Raji (cell line): ENCODE measurements around the gene GALNT7.

Source experiments
- POLR2A ChIP-seq: IDR thresholded peaks from 2 replicates; pipeline ENCODE4 v1.6.1; 2011; ENCODE audit warnings: low read depth, low read length, control low read depth; ENCODE audit not compliant: insufficient read depth

GALNT7 gene

DNA sequence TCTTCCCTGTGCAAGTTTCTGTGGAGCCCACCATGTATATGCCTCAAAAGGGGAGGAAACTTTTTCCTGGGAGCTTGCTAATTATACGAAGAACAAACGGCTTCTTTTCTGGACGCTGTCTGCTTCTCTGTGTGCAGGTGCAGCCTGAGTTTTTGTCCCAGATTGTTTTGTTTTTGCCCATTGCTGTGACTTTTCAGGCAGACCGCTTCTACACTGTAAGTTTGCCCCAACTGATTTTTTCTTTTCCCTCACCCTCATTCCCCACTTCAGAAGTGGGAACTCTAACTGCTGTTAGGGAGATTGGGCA is 113.6 kb downstream of the GALNT7 start:
- no peak for TF ChIP-seq POLR2A

DNA sequence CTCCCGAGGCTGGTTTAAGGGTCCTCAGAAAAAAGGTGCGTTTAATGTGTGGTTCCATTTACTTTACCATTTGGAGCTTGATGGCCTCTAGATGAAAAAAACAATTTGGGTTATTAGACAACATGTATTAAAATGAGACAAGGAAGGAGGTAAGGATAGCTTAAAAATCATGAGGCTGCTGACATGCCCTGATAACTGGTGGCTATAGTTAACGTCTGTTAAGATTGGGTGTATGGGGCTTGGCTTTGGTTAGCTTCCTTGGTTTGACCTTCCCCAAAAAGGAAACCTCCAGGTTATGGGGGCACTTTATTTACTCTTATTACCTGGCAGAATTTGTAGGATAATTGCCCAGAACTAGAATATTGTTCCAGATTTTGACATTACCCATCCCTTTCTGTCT is 114.0 kb downstream of the GALNT7 start:
- TF ChIP-seq POLR2A: no peak

DNA sequence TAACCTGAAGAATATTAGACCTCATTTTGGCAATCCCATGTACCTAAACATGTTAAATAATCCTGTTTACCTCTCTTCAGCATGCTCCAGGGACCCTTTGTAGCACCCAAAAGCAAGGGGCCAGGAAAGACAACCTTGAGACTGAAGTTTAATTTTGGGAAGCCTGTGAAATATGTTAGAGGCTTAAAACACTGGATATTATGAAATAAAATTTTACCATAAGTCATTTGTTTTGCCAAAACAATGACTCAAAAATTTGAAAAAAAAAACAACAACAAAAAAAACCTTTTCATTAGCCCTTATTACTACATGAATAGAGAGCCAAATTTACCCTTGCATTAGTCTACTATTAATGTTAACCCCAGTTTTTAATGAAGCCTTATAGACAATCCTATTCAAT is 115.9 kb downstream of the GALNT7 start:
- no peak for TF ChIP-seq POLR2A

DNA sequence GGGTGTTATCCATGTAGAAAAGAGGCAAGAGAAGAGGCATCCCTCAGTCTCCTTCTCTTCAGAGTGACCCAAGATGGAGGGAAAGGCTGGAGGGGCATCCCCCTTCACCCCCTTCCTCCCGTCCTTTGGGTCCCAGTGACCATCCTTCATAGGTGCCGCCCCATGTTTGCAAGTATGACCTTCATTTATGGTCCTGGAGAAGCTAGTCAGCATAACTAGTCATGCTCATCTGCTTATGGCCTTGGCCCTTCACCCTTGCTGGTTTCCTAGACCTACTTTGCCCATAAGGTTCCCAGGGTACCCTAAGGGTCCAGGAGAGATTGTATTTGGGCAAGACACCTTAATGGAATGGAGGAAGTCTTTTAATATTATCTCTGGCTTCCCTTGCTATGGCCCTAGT is 118.9 kb downstream of the GALNT7 start:
- no peak for TF ChIP-seq POLR2A

DNA sequence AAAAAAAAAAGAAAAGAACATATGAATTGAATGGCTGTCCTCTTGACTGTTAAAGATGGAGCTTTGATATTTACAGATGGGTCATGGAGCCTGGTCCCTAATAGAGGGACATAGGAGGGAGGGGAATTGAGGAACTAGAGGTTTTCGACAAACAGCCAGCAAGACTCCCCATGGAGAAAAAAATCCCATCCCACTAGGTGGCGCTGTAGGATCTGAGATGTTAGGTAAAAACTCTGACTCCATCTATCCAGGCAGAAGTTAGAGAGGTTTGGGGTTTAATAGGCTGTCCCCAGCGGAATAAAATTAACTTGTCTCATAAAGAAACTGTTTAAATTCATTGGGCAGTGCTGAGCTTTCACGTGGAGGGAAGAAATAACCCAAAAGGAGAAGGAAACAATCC is 119.7 kb downstream of the GALNT7 start:
- TF ChIP-seq POLR2A: no peak

DNA sequence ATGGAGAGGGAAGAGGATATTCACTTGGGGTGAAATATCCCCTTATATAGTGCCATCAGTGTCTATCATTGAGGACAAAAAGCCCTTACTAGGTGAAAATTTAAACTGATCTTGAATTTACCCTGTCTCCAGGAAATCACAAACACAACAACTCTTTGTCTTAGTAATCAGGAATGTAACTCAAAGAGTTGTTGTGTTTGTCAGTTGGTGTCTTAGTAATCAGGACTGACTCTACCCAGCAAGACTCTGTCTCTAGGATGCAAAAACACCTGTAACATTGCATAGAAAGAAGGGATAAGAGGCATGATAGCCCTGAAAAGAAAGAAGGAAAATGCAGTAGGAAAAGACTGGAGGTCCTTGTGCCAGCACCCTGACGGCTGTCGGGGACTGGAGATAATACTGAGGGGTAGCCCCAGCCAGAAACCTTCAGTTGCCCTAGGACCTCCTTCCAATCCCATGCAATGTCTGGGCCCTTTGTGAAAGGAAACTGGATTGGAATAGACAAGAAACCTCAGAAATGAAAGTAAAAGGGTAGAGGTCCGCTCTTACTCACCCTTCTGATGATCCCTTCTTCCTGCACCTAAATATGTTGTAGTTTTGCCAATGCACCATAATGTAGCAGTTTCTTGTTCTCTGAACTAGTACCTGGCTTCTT is 120.2 kb downstream of the GALNT7 start:
- no peak for TF ChIP-seq POLR2A

DNA sequence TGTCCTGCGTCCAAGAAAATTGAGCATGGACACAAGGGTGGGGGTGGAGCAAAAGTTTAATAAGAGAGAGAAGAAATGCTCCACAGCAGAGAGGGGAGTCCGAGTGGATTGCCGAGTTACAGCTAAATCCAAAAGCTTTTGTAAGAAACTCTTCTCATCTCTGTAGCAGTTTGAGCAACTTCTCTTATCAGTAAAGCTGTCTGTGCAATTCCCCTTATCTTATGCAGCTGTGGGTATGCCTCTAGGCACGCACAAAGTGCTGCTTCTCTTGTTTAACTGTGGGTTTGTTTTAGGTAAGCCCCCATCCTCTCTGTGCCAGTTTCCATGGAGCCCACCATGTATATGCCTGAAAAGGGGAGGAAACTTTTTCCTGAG is 120.7 kb downstream of the GALNT7 start:
- TF ChIP-seq POLR2A: no peak

DNA sequence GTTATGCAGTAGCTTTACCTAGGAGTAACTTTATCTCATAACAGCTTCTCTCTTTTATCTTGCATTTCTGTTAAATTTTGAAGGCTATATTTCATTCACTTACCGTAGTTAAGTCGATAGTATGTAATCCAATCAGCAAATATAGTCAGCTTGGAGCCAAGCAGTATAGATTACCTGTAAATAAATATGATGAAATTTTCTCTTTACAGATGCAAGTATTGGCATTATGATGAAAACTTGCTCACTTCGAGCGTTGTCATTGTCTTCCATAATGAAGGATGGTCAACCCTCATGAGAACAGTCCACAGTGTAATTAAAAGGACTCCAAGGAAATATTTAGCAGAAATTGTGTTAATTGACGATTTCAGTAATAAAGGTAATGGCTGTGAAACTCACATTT is 123.3 kb downstream of the GALNT7 start:
- TF ChIP-seq POLR2A: no peak

DNA sequence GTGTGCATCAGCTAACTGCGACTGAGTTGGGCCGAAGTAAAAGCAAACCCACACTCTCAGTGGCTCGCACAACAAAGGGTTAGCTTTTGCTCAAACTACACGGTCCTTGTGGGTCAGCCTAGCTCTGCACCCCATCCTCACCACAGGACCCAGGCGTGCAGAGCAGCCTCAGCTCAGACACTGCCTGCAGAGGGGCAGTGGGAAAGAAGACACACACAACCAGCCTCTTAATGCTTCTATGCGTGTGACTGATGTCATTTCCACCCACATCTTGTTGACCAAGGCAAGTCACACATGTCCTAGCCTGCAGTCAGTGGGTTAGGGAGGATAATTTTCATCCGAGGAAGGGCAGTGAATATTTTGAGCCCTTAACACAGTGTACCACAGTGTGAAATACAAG is 125.1 kb downstream of the GALNT7 start:
- TF ChIP-seq POLR2A: no peak

DNA sequence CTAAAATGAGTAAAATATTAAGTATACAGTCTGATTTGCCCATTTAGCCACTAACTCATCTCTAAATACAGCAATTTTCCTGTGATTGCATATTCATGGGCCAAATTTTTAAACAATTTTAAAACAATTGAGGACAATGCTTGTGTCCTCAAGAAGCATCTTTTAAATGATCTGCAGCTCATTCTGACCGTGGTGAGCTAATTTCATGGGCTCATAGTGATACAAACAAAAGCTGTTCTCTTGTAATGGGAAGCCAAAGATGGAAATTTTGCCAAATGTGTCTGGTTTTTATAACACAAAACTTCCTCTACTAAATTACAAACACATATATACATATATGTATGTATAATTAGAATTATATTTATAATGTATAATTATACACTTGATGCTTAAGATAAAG is 125.8 kb downstream of the GALNT7 start:
- no peak for TF ChIP-seq POLR2A

DNA sequence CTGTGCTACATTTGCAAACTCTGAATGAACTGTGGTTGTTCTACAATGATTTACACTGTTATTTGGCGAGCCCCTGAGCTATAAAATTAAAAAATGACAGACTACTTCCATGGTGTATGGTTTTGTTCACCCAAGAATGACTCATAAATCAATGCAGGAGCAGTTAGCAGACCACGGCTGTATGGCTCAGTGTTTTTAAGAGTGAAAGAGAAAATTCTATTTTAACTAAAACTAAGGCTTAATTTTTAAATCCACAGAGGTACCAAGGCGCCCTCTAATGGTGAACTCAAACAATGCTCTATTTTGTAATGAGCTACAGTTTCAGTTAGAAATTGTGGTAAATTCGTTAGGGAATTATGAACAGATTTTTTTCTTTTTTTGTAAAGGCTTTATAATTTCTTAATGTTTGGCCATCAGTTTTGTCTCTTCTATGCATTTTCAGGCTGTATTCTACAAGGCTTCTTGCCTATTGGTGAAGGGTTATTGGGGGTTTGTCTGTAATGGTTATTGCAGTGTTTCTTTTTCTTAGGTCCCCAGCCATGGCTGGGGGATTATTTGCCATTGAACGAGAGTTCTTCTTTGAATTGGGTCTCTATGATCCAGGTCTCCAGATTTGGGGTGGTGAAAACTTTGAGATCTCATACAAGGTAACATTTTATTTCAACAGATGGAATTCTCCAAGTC is 133.0 kb downstream of the GALNT7 start:
- TF ChIP-seq POLR2A: no peak

DNA sequence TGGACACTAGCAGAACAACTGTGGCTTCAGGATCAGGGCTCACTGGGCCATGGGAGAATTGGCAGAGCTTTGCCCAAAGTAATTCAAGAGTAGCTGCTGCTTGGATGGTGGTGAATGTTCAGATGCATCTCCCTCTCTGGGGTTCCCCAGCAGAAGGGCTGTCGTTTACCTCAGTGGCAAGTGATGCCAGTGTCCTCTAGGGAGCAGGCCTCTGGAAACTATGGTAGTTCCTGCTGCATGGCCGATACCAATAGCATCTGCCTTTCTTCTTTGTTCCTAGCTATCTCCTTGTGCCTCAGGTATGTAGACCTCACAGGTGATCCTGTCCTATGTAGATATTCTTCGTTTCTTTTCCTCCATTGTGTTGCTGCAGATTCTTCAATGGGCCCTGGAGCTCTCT is 139.2 kb downstream of the GALNT7 start:
- TF ChIP-seq POLR2A: no peak

DNA sequence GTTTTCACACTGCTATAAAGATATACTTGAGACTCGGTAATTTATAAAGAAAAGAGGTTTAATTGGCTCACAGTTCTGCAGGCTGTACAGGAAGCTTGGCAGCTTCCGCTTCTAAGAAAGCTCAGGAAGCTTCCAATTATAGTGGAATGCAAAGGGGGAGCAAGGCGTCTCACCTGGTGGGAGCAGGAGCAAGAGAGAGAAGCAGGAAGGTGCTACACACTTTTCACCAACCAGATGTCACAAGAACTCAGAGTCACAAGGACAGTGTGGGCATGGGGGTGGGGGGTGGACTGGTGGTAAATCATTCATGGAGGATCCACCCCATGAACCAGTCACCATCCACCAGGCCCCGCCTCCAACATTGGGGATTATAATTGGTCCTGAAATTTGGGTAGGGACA is 142.8 kb downstream of the GALNT7 start:
- no peak for TF ChIP-seq POLR2A

DNA sequence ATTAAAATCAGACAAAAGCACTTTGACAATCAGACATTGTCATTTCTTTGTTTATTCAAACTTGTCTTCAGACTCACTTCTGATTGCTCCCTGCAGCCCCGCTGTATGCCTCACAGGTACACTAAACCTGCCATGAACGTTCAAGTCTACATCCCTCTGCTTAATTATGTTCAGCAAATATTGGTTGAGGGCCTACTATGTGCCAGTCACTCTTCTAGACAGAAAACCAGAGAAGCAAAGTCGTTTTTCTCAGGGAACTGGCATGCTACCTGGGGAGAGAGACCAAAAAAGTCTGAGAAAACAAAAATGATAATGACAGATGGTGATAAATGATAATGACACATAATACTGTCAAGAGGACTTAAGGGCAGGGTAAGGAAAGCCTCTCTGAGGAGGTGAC is 146.1 kb downstream of the GALNT7 start:
- no peak for TF ChIP-seq POLR2A

DNA sequence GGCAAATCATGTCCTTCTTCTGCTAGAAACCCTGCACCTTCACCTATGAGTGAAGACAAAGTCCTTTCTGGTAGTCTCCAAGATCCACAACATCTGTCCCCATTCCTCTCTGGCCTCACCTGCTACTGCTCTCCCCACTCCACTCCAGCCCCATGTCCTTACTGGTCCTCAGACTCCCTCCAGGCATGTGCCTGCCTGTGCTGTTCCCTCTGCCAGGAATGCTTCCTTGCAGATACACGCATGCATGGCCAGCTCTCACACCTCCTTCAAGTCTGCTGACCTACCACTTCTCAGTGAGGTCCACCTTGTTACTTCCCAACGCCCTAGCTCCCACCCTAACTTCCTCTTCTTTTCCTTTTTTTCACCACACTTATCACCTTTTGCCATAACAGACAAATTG is 147.4 kb downstream of the GALNT7 start:
- TF ChIP-seq POLR2A: no peak

DNA sequence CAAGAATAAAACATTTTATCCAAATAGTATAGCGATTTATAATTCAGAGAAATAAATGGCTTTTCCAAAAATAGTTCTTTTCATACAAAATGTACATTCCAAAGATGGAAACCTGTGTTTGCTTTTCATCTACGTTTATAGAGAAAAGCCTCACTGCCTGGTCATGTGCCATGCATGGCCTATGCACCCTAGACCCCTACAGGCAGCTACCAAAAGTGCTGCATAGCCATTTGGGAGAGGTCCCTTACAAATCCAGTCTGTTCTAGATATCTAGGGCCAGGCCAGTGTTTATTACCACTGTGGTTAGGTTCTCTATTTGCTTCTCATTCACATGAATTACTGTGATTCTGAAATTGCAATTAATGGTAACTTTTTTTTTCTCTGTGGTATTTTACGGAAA is 148.4 kb downstream of the GALNT7 start:
- no peak for TF ChIP-seq POLR2A

DNA sequence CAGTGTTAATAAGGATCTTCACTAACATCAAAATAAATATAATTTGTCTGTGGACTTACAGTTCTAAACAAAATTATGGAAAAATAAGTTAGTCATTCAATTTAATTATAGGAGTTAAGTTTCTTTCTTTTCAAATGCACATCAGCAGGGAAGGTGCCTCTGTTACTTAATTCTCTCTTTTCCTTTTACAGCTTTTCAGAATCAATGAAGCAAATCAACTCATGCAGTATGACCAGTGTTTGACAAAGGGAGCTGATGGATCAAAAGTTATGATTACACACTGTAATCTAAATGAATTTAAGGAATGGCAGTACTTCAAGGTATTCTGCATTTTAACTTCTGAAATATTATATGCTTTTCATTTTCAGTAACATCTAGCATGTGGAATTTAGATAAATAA is 149.6 kb downstream of the GALNT7 start:
- TF ChIP-seq POLR2A: no peak
